SK-N-SH (cell line): ENCODE data around the gene PDE6A. TPM values are rescaled to one million over a fixed set of nuclear protein-coding genes. Genes with fewer than 3 reads are reported as not detected.

Experiments used
- CTCF ChIA-PET: fragments of 300-600, 350-600 bp; formaldehyde crosslinking; extraction: SDS; loops from one replicate; lab custom pipeline; 2021; lab: Yijun Ruan, JAX
- POLR2A ChIA-PET: fragments of 350-600 bp; sonication (Branson Sonifier 250); formaldehyde crosslinking; extraction: SDS; loops from one replicate; lab custom pipeline; 2020; ENCODE audit warnings: antibody characterized with exemption, inconsistent platforms; lab: Yijun Ruan, JAX
- DNase-seq: peaks from one replicate; pipeline ENCODE4 v3.0.0; 2012
- H2AFZ ChIP-seq: fragments of 200-600 bp; sonication (generic); 2 replicates; pipeline ENCODE4 v1.8.1; 2016; ENCODE audit warnings: antibody characterized with exemption, mild to moderate bottlenecking, low read depth
- H3F3A ChIP-seq: fragments of 200-600 bp; sonication (generic); replicated peaks from 2 replicates; pipeline ENCODE3; 2016; ENCODE audit warnings: antibody characterized with exemption, mild to moderate bottlenecking; ENCODE audit not compliant: insufficient read depth
- H3K27ac ChIP-seq, 2 experiments: fragments of 200-500 bp in 1 of 2; fragments of 200-600 bp in 1 of 2; sonication (Bioruptor generic) in 1 of 2; sonication (generic), shearing (Covaris generic) in 1 of 2; 2 replicates each; pipeline versions ENCODE4 v1.5.1 to v1.6.1; 2014 to 2016; ENCODE audit warnings: low read depth in 2 of 2, inconsistent platforms in 1 of 2, low read length in 1 of 2, mild to moderate bottlenecking in 1 of 2, mixed read lengths in 1 of 2
- H3K27me3 ChIP-seq: fragments of 200-600 bp; sonication (generic), shearing (Covaris generic); 2 replicates; pipeline ENCODE4 v1.6.1; 2016; ENCODE audit warnings: mixed run types; ENCODE audit not compliant: insufficient read depth
- H3K36me3 ChIP-seq, 2 experiments: fragments of 200-500 bp in 1 of 2; fragments of 200-600 bp in 1 of 2; sonication (Bioruptor generic) in 1 of 2; sonication (generic) in 1 of 2; replicated peaks in 1 of 2; 2 replicates each; pipeline versions ENCODE3 to v1.5.1; 2014 to 2016; ENCODE audit warnings: low read length in 1 of 2, mild to moderate bottlenecking in 1 of 2; ENCODE audit not compliant: insufficient read depth in 2 of 2, control insufficient read depth in 1 of 2
- H3K4me1 ChIP-seq, 2 experiments: fragments of 200-500 bp in 1 of 2; fragments of 200-600 bp in 1 of 2; sonication (Bioruptor generic) in 1 of 2; sonication (generic), shearing (Covaris generic) in 1 of 2; 2 replicates each; pipeline versions ENCODE4 v1.5.1 to v1.6.1; 2014 to 2016; ENCODE audit warnings: low read depth in 1 of 2, low read length in 1 of 2, mixed run types in 1 of 2; ENCODE audit not compliant: insufficient read depth in 2 of 2, control insufficient read depth in 1 of 2
- H3K4me2 ChIP-seq: fragments of 200-600 bp; sonication (generic), shearing (Covaris generic); 2 replicates; pipeline ENCODE4 v1.6.1; 2017; ENCODE audit warnings: mixed run types
- H3K4me3 ChIP-seq, 2 experiments: fragments of 200-500 bp in 1 of 2; fragments of 200-600 bp in 1 of 2; sonication (Bioruptor generic) in 1 of 2; sonication (generic), shearing (Covaris generic) in 1 of 2; 2 replicates each; pipeline versions ENCODE4 v1.5.1 to v1.8.1; 2014 to 2016; ENCODE audit warnings: low read depth in 2 of 2, inconsistent platforms in 1 of 2, low read length in 1 of 2, mild to moderate bottlenecking in 1 of 2, mixed read lengths in 1 of 2, moderate library complexity in 1 of 2
- H3K79me2 ChIP-seq: fragments of 200-600 bp; sonication (generic); 2 replicates; pipeline ENCODE4 v1.8.1; 2017; ENCODE audit warnings: mild to moderate bottlenecking; ENCODE audit not compliant: insufficient read depth
- H3K9ac ChIP-seq: fragments of 200-600 bp; sonication (generic); 2 replicates; pipeline ENCODE4 v1.6.1; 2017; ENCODE audit warnings: mixed run types
- H3K9me2 ChIP-seq: fragments of 200-600 bp; sonication (generic); 2 replicates; pipeline ENCODE4 v1.6.1; 2017; ENCODE audit warnings: mixed run types
- H3K9me3 ChIP-seq: fragments of 200-600 bp; sonication (generic); 2 replicates; pipeline ENCODE4 v1.6.1; 2017; ENCODE audit warnings: mixed run types, mild to moderate bottlenecking, moderate library complexity
- H4K20me1 ChIP-seq: fragments of 200-600 bp; sonication (generic); 2 replicates; pipeline ENCODE4 v1.6.1; 2017; ENCODE audit warnings: mild to moderate bottlenecking, mixed run types; ENCODE audit not compliant: insufficient read depth
- FOSL2 ChIP-seq: IDR thresholded peaks from 2 replicates; pipeline ENCODE4 v1.4.0; 2012; ENCODE audit warnings: low read depth, mild to moderate bottlenecking, moderate library complexity, borderline replicate concordance
- FOXJ3 ChIP-seq: sonication (generic); formaldehyde crosslinking; IDR thresholded peaks from 2 replicates; pipeline ENCODE4 v1.5.1; 2020; ENCODE audit warnings: mild to moderate bottlenecking, missing genetic modification reagents
- FOXM1 ChIP-seq: IDR thresholded peaks from 2 replicates; pipeline ENCODE4 v1.4.0; 2012; ENCODE audit warnings: low read depth, mild to moderate bottlenecking
- GABPA ChIP-seq: IDR thresholded peaks from 2 replicates; pipeline ENCODE4 v1.4.0; 2012; ENCODE audit warnings: low read depth, mild to moderate bottlenecking
- GATA2 ChIP-seq: sonication (generic); formaldehyde crosslinking; IDR thresholded peaks from 2 replicates; pipeline ENCODE4 v1.5.0; 2020; ENCODE audit warnings: mild to moderate bottlenecking, missing genetic modification reagents
- NFIC ChIP-seq: IDR thresholded peaks from 2 replicates; pipeline ENCODE4 v1.4.0; 2012; ENCODE audit warnings: borderline replicate concordance
- RAD21 ChIP-seq: IDR thresholded peaks from 2 replicates; pipeline ENCODE4 v1.6.1; 2012; ENCODE audit warnings: mild to moderate bottlenecking, low read length
- SIN3A ChIP-seq: IDR thresholded peaks from 2 replicates; pipeline ENCODE4 v1.6.1; 2012; ENCODE audit warnings: low read depth, mild to moderate bottlenecking, low read length, moderate library complexity, borderline replicate concordance
- SMC3 ChIP-seq: IDR thresholded peaks from 2 replicates; pipeline ENCODE4 v1.6.1; 2012; ENCODE audit warnings: low read depth, low read length, improper control_type of control experiment
- TCF12 ChIP-seq: IDR thresholded peaks from 2 replicates; pipeline ENCODE4 v1.4.0; 2012
- WGBS: methylation state at CpG from one replicate; pipeline ENCODE4 v1.1.6; 2017; ENCODE audit warnings: low lambda C conversion rate; 5-methylcytosine and 5-hydroxymethylcytosine counted together
- polyA plus RNA-seq, 3 experiments: library from polyadenylated mRNA; depleted of rRNA; stranded (reverse); fragments of >200 nt; gene quantifications; 2 replicates each; pipeline ENCODE4 v1.2.3, GENCODE V29; 2012
- TF ChIP-seq, protein P1 (sequence below): IDR thresholded peaks from 2 replicates; pipeline ENCODE4 v1.4.0; 2012; ENCODE audit warnings: low read depth, borderline replicate concordance

PDE6A gene
- polyA plus RNA-seq, 1 of the 3 experiments (the other 2 are of a cell fraction), result 0.05 TPM

DNA sequence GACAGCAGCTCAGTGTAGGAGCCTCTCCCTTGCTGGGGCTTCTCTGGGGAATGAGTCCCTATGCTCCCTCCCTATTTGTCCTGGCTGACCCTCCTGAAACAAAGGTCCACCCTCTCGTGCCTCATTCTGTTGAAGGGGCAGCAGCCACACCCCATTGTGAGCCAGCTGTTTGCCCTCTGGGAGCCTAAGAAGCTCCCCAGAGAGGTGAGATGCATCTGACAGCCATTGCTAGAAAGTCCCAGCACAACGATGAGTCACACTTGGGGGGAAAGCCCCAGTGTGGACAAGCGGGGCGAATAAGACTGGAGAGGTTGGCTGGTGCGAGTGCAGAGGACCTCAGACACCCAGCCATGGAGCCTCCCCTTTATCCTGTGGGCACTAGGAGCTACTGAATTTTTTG is 113.1 kb downstream of the PDE6A start:
- ChIA-PET CTCF (interaction anchor here (0.6 to 32.2 kb wide), 9 partner anchors 16 to 193 kb away, joined by 3 to 730 read pairs (median 48); partner anchors contain the start of gene SLC26A2), POLR2A (no interaction called here)
- Histone ChIP-seq H3K4me3 (no peak overlapping the region), H3K36me3 (no peaks in the 10 kb centered on the region), H3K79me2 (no peaks in the 10 kb centered on the region), H3K9me2 (no peaks in the 10 kb centered on the region), H3K9ac (no peak overlapping the region), H3K27me3 (no peaks in the 10 kb centered on the region), H3K27ac (no peak overlapping the region), H3K4me2 (no peak overlapping the region), H3K9me3 (no peaks in the 10 kb centered on the region), H2AFZ (no peak overlapping the region), H4K20me1 (no peaks in the 10 kb centered on the region), H3F3A (no peaks in the 10 kb centered on the region), H3K4me1 (no peaks in the 10 kb centered on the region; a peak in 1 of 4 replicates)
- WGBS, result 43% methylated on average over 5 of the region's 5 CpGs
- no peak for DNase-seq
- TF ChIP-seq GABPA (no peak), NFIC (no peak), RAD21 (no peak), GATA2 (no peak), FOSL2 (peak; percentile 34; the same call in 1 of the 2 replicates)
- TF ChIP-seq, protein P1, sequence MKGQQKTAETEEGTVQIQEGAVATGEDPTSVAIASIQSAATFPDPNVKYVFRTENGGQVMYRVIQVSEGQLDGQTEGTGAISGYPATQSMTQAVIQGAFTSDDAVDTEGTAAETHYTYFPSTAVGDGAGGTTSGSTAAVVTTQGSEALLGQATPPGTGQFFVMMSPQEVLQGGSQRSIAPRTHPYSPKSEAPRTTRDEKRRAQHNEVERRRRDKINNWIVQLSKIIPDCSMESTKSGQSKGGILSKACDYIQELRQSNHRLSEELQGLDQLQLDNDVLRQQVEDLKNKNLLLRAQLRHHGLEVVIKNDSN, result no peak

DNA sequence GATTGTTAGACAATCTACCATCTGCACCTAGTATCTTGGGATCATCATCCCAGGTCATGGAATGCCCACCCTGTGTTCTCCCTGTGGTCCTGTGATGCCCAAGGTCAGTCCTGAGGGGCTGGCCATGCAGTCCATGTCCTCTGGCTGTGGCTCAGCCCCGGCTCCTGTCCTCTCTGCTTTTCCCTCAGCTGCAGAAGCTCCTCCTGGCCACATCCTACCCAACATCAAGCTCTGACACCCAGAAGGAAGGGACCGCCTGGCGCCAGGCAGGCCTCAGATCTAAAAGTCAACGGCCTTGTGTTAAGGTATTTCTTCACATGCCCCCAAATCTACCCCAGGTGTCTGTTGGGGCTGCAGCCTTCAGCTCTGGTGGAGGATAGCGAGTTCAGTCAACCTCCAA is 114.0 kb downstream of the PDE6A start:
- TF ChIP-seq FOXJ3, result no peak
- no peak for TF ChIP-seq SMC3
- no peak for TF ChIP-seq TCF12
- TF ChIP-seq, protein P1, result no peak
- no peak for TF ChIP-seq SIN3A
- TF ChIP-seq NFIC, result no peak
- no peak for TF ChIP-seq FOXM1
- H3K27me3 ChIP-seq, result no peaks in the 10 kb centered on the region
- H3K36me3 ChIP-seq, result no peaks in the 10 kb centered on the region
- H3K27ac ChIP-seq, result no peak overlapping the region
- H3F3A ChIP-seq, result no peaks in the 10 kb centered on the region
- H3K9me3 ChIP-seq, result no peaks in the 10 kb centered on the region
- POLR2A ChIA-PET, result interaction anchor here (1.2 kb wide), 1 partner anchor 170 kb away, joined by 3 read pairs; the partner anchor contains the start of genes HMGXB3 and TIGD6
- H3K4me1 ChIP-seq, result no peaks in the 10 kb centered on the region; a peak in 1 of 4 replicates
- no peak overlapping the region for H3K9ac ChIP-seq
- DNase-seq, result no peak
- no peaks in the 10 kb centered on the region for H3K9me2 ChIP-seq
- H2AFZ ChIP-seq, result no peak overlapping the region
- no peaks in the 10 kb centered on the region for H3K79me2 ChIP-seq
- WGBS, result 89% methylated on average over 5 of the region's 5 CpGs
- H4K20me1 ChIP-seq, result no peaks in the 10 kb centered on the region
- CTCF ChIA-PET, result interaction anchor here (0.8 to 32.2 kb wide), 13 partner anchors 9 to 192 kb away, joined by 3 to 730 read pairs (median 6); partner anchors contain the start of gene SLC26A2
- no peak overlapping the region for H3K4me3 ChIP-seq
- H3K4me2 ChIP-seq, result no peak overlapping the region
